Right ventricle myocardium inferior (tissue), 1 donor: ENCODE data around the gene KCNQ1OT1. TPM values are rescaled to one million over a fixed set of nuclear protein-coding genes. Genes with fewer than 3 reads are reported as not detected.

ENCODE experiments used
- ATAC-seq: fragments of 200-7000 bp; cut with Tn5 transposase; one replicate; pipeline ENCODE4 v1.9.1; 2020; ENCODE audit warnings: mild to moderate bottlenecking, moderate library complexity
- DNase-seq: peaks from one replicate; pipeline ENCODE4 v3.0.0; 2021; ENCODE audit errors: missing footprints
- intact Hi-C: fragments of 100-400 bp; cut with DNase I; formaldehyde crosslinking; loops from one replicate; pipeline ENCODE4 v1.11.0; 2022
- total RNA-seq: library from RNA; stranded (reverse); fragmentation: NEBNext Ultra II Directional; extraction: Animal tissue kit (Norgen Biotek cat#: 25700); gene quantifications from one replicate; pipeline ENCODE4 v1.2.1, GENCODE V29; 2021
- donor health status: DM: no; HTN: yes; CAD: no; lungs with severe emphysema.

The KCNQ1OT1 gene
- total RNA-seq, 1 donor from 2014 or later, result 0.32 TPM

DNA sequence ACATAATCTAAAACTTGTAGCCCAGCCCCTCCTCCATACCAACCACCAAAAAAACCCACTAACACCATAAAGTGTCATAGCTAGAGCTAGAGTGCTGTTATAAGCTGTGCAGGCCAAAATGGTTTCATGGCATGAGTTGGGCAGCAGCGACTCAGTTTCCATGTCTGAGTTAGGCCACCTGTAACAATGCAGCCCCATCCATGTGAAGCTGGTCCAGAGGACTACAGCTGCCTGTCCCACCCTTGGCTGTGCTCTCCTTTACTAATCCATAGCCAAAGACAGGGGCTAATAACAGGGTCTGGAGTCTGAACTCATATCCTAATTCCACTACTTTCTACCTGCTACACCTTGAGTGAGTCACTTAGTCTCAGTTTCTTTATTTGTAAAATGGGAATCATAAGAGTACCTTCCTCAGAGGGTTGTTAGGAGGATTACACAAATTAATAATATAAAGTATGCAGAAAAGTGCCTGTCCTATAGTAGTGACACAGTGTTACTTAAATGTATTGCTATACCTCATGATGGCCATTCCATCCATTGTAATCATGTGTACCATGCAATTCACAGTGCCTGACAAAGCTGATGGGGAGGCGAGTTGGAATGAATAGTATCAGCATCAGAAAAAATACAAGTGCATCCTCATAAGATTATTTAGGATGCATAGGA, 20.6 kb downstream of the KCNQ1OT1 start:
- ATAC-seq (no peak), DNase-seq (no peak)
- intact Hi-C loops, result no loop called here

DNA sequence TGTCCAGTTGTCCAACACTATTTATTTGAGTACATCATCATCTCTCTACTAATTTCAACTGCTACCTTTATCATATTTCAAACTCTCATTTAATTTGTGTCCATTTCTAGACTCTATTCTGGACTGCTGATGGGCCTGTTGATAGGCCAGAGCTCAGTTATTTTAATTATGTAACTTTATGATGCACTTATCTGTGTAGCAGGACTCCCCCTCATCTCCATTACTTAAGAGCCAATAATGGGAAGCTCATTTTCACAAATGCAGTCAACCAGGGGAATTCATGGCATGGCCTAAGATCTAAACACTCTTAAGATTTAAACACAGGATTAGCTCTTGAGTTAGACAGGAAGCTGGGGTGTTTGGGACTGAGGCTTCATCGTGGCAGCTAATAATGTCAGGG, 21.4 kb downstream of the KCNQ1OT1 start:
- no peak for ATAC-seq
- no peak for DNase-seq
- intact Hi-C loops, result no loop called here

DNA sequence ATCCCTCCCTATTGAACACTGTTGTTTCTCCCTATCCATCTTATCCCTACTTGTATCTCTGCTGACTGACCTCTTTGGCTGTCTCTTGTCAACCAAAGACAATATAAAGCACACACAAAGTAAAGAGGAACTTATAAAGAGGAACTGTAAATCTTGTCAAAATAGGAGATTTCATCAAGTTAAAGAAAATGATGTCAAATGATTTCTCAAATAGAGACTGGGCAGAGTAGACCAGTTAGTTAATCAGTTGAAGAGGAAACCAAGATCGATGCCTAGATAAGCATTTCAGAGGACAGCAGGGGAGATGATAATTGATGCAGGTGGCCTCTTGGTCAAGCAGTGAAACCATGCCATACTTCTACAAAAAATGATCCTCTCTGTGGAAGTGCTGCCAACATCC, 22.7 kb downstream of the KCNQ1OT1 start:
- ATAC-seq (no peak), DNase-seq (no peak)
- intact Hi-C loops, result no loop called here

DNA sequence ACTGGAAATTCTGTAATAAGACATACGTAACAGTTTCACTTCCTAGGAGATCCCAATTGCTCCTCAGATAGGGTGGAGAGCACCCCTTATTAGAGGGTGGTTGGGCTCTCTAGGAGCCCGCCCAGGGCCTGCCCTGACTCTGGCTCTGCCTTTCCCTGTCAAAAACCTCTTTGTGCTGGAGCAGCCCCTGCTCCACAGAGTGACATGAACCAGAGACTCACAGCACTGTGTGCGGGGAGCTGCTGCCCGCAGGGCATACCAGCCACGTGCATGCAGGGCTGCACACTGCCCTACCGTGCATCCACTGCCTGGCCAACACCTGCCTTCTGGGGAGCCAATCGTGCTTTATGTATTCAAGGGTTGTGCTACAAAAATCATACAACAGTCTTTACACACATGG, 24.3 kb downstream of the KCNQ1OT1 start:
- DNase-seq (no peak), ATAC-seq (peak; percentile 30)
- intact Hi-C loops, result no loop called here

DNA sequence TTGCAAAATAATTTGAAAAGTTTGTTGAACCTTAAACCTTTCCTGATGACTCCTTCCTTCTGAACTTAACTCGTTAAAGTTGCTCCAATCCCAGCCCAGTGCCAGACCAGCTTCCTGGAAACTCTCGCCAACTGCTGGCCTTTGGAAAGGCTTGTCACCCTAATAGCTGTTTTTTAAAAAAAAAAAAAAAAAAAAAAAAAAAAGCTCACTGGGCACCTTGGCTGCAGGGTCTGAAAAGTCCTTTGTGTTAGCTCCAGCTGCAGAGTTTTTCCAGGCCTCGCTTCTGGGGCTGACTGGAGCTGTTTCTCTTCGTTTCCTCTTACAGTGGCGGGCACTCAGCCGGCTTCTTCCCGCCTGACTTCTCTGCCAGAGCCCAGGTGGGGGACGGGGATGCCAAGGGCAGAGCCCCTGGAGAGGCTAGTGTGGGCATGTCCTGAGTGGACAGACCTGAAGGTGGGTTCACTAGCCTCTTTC, 25.1 kb downstream of the KCNQ1OT1 start:
- intact Hi-C loops, result no loop called here
- ATAC-seq (no peak), DNase-seq (no peak)

DNA sequence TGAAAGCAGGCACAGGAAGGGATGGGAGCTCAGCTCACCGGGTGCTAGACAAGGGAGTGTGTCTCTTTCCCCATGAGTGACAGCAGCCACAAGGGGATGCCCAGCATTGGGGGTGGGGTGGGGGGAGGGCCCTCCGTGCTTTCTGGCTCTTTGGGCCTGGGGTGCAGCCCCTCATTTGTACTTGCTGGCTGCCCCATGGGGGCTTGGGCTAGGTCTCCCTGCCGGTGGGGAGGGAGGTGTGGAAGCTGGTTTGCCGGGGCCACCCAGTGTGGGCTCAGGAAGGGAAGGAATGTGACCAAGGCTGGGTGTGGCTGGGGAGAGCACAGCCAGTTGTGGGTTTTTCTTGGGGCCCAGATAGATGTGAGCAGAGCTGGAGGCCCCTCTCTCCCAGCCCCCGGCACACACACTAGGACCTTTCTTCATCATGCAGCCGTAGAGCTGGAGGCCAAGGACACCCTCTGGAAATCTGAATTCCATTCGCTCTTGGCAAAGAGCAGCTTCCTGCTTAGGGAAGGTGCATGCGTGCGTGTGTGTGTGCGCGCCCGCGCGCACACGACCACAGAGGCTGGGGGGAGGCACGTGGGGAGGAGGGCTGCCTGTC, 25.8 kb downstream of the KCNQ1OT1 start:
- intact Hi-C loops, result no loop called here

DNA sequence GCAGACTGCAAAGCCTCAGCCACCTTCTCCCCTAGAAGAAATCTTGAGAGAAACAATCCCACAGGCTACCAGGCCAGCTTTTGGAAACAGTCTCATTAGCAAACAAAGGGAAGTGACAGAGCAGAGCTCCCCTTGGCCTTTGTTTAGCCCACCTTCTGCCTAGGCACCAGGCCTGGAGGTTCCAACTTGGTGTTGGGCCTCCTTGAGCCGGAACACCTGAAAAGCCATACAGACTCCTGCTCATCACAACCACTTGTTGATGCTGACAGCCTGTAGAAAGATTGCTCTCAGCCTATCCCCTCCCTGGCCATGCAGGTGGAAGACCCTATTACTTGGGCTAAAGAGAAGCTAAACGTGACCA, 26.6 kb downstream of the KCNQ1OT1 start:
- ATAC-seq (no peak), DNase-seq (no peak)
- intact Hi-C loops, result no loop called here

More for the DNA sequence above, 25.8 kb downstream of the KCNQ1OT1 start:
- DNase-seq (no peak), ATAC-seq (no peak)

DNA sequence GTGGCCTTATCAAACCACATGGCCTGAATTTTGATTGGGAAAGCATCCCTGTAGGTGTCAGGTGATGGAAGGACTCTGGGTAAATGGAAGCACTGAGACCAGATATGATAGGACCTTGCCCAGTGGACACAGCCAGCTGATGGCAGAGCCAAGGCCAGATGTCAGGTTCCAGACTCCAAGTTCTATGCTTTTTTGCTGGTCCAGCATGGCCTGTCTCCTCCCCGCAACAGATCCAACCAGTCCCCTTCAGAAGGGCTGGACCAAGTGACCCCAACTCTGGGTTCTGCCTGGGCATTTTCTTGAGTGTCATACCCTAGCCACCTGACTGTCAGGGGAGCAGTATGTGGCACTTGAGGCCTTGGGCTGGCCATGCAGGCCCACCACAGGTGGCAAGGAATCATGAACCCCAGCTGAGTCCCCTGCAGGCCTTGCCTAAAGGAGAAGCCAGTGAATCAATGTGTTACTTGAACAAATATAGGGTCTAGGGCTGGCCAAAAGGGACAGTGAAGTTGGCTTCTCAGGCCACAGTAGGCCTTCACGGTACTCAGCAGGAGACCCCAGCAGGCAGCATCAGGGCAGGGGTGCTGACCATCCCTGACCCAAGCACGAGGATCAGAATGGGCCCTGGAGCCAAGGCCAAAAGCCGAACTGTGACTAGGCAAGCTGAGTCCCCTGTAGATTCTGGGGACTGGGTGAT, 27.1 kb downstream of the KCNQ1OT1 start:
- no peak for ATAC-seq
- intact Hi-C loops, result no loop called here
- DNase-seq, result no peak

DNA sequence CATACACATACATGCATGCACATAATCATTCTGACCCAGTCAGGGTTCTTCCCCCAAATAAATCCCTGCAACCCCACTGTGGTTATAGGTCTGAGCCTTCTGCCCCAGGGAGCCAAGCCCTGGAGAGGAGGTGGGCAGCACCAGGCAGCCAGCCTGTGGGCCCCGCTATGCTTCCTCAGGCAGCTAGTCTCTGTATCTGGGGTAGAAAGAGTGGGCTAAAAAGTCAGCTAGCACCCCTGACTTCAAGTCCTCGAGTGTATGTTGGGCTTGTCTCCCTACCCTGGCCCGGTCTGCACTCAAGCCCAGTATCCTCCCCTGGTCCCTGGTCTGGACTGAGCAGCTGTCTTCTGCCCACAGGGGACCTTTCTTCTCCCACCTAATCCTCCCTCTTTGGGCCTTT, 28.0 kb downstream of the KCNQ1OT1 start:
- intact Hi-C loops, result no loop called here
- ATAC-seq, result no peak
- DNase-seq, result no peak

DNA sequence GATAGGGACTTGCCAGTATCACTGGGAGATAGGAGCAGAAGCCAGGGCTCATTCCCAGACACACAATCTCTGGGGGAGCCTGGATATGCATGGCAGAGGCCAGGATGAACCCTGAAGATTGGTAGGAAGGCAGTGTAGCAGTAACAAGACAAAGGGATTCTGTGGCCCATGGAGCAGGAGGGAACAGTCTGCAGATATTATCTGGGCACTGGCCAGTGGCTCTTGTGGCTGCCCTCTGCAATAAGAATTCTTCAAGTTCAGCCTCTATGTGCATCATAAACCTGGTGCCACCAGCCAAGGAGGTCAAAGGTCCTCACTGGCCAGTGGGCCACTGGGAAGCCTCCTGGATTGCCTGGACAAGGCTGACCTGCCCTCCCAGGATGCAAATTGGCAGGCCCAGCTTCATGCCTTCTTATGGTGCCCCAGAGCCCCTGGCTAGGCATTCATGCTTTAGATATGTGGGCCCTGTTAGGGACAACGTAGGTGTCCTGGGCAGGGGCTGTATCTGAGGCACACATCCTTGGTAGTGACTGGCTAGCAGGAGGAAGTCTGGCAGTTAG, 29.2 kb downstream of the KCNQ1OT1 start:
- DNase-seq, result no peak
- intact Hi-C loops, result no loop called here
- no peak for ATAC-seq

DNA sequence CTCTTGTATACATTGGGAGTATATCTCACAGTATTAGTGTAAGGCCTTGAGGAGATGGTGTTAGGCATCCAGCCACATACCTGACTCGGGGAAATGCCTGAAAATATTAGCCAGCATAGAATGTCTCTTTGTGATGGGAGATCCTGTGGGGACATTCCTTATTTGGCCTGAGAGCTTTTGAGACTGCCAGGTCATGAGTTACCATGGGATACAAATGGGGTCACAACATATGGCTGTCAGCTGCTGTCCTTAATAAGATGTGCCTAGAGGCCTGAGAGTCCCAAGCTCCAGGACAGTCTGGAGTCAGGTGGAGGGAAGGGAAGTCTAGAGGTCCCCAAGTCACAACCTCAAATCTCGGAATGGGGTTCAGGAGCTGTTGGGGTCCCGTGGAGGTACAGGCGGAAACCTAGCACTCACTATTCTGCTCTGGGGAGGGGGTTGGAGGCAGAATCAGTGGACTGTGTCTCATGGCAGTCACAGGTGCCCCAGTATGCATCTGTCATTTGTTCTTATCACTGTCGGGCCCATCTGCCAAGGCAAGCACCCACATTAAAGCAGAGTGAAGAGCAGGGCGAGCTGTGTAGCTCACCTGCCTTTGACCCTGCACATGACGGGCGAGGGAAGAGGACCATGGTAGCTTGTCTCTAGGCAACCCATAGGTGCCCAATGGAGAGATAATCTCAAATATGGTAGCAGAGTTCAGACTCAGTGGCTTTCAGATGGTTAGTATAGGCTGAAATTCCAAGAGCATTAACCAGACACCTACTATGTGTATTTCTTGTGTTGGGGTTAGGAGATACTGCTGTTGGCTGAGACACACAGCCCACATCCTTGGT, 29.9 kb downstream of the KCNQ1OT1 start:
- no peak for ATAC-seq
- intact Hi-C loops, result no loop called here
- no peak for DNase-seq

DNA sequence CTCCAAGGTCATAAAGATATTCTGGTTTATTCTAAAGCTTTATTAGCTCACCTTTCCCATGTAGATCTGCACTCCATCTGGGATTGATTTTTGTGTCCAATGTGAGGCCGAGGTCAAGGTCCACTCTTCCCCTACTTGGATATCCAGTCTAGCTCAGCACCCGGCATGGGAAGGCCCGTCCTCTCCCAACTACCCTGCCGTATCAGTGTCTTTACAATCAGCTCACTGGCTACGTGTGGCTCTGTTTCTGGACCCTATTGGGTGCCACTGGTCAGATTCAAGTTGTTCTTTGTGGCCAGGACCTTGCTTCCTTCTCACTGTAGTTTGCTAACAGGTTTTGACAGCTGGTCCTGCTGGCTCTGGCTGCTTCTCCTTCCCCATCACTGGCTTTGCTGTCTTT, 30.9 kb downstream of the KCNQ1OT1 start:
- intact Hi-C loops, result no loop called here
- DNase-seq (no peak), ATAC-seq (no peak)

DNA sequence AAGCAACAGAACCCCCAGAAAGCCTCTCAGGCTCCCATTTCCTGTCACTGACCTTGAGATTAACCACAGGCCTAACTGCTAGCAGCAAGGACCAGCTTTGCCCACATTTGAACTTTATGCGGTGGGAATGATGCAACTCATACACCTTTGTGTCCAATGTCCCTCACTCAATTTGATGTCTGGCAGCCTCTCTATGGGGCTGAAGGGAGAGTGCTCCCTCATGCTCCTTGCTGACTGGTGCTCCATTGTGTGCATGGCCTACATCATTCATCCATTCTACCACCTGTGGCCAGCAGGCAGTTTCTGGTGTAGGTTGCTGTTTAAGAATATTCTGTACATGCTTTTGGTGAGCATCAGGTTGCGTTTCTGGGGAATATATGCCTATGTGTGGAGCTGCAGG, 31.9 kb downstream of the KCNQ1OT1 start:
- intact Hi-C loops, result no loop called here
- DNase-seq (no peak), ATAC-seq (no peak)

DNA sequence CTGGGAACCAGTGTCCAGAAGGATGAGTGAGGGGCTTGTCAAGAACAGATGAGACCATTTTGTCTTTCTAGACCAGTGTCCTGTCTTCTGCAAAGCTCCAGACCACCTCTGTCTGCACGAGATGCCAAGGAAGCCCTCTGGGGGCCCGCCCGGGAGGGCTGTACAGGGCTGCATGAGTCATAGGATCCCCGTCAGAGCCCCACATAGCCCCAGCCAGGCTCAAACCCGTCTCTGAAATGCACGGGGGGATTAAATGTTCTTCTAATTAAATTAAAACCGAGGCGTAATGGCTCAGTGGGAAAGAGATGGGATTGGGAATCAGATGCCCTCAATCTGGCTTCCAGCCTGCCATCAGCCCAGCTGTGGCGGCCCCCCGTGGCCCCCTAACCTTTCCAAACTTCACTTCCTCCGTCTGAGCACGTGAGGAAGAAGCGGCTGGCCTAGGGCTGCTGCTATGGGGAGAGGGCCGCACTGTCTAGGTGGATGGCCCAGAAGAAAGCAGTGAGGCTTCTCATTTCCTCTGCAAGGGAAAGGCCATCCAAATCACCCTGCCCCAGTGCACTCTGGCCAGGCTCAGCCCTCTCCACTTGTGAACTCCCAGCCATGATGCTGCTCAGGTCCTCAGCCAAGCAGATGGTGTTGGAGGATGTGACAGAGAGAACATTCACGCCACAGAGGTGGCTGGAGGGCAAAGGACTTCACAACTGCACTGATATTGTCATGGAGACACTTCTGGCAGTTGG, 32.8 kb downstream of the KCNQ1OT1 start:
- intact Hi-C loops, result no loop called here
- ATAC-seq (peak; percentile 58), DNase-seq (no peak)

DNA sequence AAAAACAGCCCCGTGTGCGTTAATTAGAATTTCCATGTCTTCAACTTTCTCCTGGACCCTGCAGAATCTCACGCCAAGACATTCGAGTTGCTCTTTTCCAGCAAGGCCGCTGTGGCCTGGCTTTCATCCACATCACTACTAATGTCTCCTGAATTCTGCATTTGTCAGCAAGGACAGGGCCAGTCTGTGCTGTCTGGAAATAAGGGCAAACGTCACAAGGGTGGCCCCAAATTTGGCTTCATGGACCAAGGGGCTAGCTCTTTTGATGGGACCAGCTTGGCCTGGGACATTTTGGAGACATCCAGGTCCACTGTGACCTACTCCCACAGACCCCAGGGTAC, 33.4 kb downstream of the KCNQ1OT1 start:
- DNase-seq, result no peak
- intact Hi-C loops, result no loop called here
- no peak for ATAC-seq

DNA sequence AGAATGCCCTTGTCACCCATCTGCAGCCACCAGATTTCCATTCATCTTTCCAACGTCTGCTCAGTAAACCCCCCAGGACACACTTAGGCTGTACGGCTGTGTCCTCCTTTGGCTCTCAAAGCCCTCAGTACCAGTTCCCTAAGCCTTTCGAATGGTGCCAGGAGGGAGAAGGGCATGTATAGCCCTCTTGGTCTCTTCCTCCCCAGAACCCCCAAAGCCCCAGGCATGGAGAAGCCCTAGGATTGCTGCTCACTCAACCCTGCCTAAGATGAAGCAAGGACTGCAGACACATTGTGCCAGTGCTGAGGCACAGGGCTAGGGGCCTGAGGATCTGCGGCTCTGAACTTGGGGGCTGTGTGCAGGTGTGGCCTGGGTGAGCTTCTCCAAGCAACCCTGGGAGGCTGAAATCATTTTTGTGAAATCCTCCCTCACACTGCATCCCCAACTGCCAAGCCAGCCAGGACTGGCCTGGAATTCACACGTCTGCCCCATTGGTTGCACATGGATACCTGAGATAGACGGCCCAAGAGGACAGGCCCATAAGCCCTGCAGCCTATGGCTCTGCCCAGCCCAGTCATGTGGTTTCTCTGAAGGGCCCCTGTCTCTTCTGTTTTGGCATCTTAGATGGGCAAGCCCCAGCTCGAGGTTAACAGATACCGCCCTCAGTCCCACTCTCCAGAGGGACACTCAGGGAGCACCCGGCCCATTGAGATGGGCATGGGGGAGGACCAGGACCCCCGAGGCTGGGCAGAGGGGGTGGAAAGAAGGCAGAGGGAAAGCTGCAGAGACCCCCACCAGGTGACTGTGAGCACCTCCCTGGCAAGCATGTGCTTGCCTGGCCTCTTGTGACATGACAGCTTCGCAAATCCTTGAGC, 34.0 kb downstream of the KCNQ1OT1 start:
- DNase-seq (no peak), ATAC-seq (no peak)
- intact Hi-C loops, result no loop called here

DNA sequence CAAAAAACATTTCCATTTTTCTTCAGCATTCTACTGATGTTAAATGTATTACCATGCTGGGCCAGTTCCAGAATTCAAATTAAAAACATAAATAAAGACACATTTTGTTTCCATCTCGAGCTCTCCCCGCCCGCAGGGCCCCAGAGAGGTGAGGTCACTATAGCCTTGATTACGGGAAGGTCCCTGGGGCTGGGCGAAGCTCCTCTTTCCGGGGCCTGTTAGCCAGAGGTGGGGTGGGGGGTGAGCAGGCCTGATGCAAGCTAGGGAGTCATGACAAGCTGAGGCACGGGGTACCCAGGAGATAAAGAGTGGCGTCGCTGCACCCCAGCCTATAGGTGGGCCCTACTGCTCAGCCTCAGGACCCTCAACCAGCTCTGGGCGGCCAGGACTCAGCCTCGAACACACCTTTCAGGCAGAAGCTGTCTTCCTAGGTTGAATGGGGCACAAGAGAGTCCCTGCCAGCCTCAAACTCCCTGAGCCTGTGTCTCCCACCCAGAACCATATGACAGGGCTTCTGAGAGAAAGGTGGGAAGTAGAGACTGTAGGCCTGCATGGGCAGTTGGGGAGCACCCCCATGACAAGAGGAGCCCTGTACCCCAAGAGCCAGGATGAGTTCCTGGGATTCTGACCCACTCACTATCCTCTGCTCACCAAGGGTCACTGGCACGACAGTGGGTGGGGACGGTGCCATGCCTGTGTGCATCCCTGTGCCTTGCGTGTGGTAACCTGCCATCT, 34.8 kb downstream of the KCNQ1OT1 start:
- DNase-seq (no peak), ATAC-seq (no peak)
- intact Hi-C loops, result no loop called here
